Measurements from ENCODE around the gene ZNF501. TPM values are rescaled to one million over a fixed set of nuclear protein-coding genes. Genes with fewer than 3 reads are reported as not detected.
A peak's percentile ranks its signal among the peaks of the same experiment; 100 is the strongest.

ZNF501 gene
- total RNA-seq, 6 experiments from 2014 or later, result 0.43 to 1.2 (median 0.87) TPM

GRCh38 chr3:44734646-44735168, 5.3 kb downstream of the ZNF501 start:
- intact Hi-C loops (cut with DNase I), result no loop called here
- Histone ChIP-seq H3K27me3 (no peaks in the 10 kb centered on the region), H3K36me3 (peaks cover 0 to 10% (median 0%) of the 10 kb centered on the region in 4 donors), H3K4me3 (no peak overlapping the region), H3K27ac (no peak overlapping the region), H3K4me1 (no peaks in the 10 kb centered on the region), H3K9me3 (peaks cover 0 to 62% (median 17%) of the 10 kb centered on the region in 4 donors)
- DNase-seq (no peak), ATAC-seq (no peak)
- 86% methylated on average over 3 of the region's 3 CpGs for WGBS (ENCODE audit: insufficient coverage, low coverage, low lambda C conversion rate, missing lambda C conversion rate)
- TF ChIP-seq CTCF (IDR thresholded peaks at IDR 0.05) (no peak), POLR2A (IDR thresholded peaks at IDR 0.05) (no peak)

- H3K27me3 ChIP-seq, result no peaks in the 10 kb centered on the region
- peaks cover 0 to 3% (median 0%) of the 10 kb centered on the region in 4 donors for H3K9me3 ChIP-seq
- H3K4me1 ChIP-seq, result peaks cover 0 to 5% (median 2%) of the 10 kb centered on the region in 4 donors
- ATAC-seq (peak in 1 of 4 donors; percentile 16), DNase-seq (no peak)
- TF ChIP-seq POLR2A (IDR thresholded peaks at IDR 0.05), result no peak
- no peak for TF ChIP-seq CTCF (IDR thresholded peaks at IDR 0.05)
- peaks cover 0 to 4% (median 0%) of the 10 kb centered on the region in 4 donors for H3K36me3 ChIP-seq
- peak overlapping the region in 2 of 3 donors; percentile 36 to 62 for H3K27ac ChIP-seq
- 2% methylated on average over 14 of the region's 15 CpGs for WGBS (ENCODE audit: insufficient coverage, low coverage, low lambda C conversion rate, missing lambda C conversion rate)
- intact Hi-C loops (cut with DNase I), result no loop called here
- peak overlapping the region; percentile 67 to 80 (median 71) for H3K4me3 ChIP-seq
Observed at GRCh38 chr3:44761101-44761423, 31.6 kb downstream of the ZNF501 start.

GRCh38 chr3:44761424-44762169, 32.2 kb downstream of the ZNF501 start, which contains the start of the genes KIAA1143 and KIF15:
KIAA1143 (minus strand) TSS chr3:44761619; CDS start chr3:44761602, 17 bp downstream.
KIF15 (plus strand) TSS chr3:44761794; CDS start chr3:44761866, 72 bp downstream.
- TF ChIP-seq POLR2A (IDR thresholded peaks at IDR 0.05) (peak; percentile 66), CTCF (IDR thresholded peaks at IDR 0.05) (no peak)
- Histone ChIP-seq H3K27ac (peak within 1 kb of the TSS in 2 of 3 donors; percentile 36 to 62), H3K9me3 (peaks cover 0 to 3% (median 0%) of the 10 kb centered on the region in 4 donors), H3K36me3 (no peaks in the 10 kb centered on the region), H3K4me3 (peak within 1 kb of the TSS; percentile 67 to 80 (median 71)), H3K4me1 (peaks cover 0 to 5% (median 2%) of the 10 kb centered on the region in 4 donors), H3K27me3 (no peaks in the 10 kb centered on the region)
- ATAC-seq, result peak; percentile 99 to 100 (median 100)
- DNase-seq, result peak; percentile 95 to 96 (median 95)
- WGBS (ENCODE audit: insufficient coverage, low coverage, low lambda C conversion rate, missing lambda C conversion rate), result 7% methylated on average over 24 of the region's 64 CpGs
- intact Hi-C loops (cut with DNase I), result no loop called here

- TF ChIP-seq POLR2A (IDR thresholded peaks at IDR 0.05) (no peak), CTCF (IDR thresholded peaks at IDR 0.05) (no peak)
- H3K27ac ChIP-seq, result no peak overlapping the region
- WGBS (ENCODE audit: insufficient coverage, low coverage, low lambda C conversion rate, missing lambda C conversion rate), result 8% methylated on average over 9 of the region's 9 CpGs
- DNase-seq, result no peak
- no peak for ATAC-seq
- peaks cover 0 to 5% (median 2%) of the 10 kb centered on the region in 4 donors for H3K4me1 ChIP-seq
- H3K27me3 ChIP-seq, result no peaks in the 10 kb centered on the region
- H3K4me3 ChIP-seq, result peak overlapping the region; percentile 67 to 80 (median 71)
- intact Hi-C loops (cut with DNase I), result no loop called here
- peaks cover 0 to 3% (median 0%) of the 10 kb centered on the region in 4 donors for H3K9me3 ChIP-seq
- no peaks in the 10 kb centered on the region for H3K36me3 ChIP-seq
Observed at GRCh38 chr3:44762170-44762677, 32.8 kb downstream of the ZNF501 start.
